ENCODE data around the gene LTF. TPM values are rescaled to one million over a fixed set of nuclear protein-coding genes. Genes with fewer than 3 reads are reported as not detected.

The LTF gene
- total RNA-seq, 1 experiment from 2014 or later = not detected

DNA sequence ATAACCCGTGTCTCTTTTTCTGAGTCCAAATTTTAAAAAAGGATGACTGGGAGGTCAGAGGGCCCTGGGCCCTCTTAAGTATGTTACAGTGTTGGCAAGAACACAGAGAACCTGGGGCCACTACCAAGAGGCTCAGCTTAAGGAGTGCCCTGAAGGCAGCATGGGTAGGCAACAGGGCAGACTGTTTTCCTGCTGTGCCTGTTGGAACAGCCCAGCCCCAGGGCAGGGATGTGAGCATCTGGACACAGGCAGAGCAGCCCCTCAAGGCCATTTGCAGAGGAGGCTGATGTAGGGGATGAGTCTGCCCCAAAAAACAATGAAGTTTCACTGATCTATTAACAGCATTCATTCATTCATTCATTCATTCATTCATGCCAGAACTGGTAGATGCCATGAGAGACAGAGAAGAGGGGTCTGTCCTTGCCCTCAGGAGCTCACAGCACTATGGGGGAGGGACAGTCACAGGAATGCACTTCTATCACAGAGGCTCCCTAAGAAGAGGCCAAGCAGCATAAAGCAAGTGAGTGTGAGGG lies 2.2 kb upstream of the LTF start:
- POLR2A ChIA-PET (ENCODE audit: unreplicated experiment) = no interaction called here
- no TSS peak for BruUV-seq (replicated peaks)
- no peaks in the 10 kb centered on the region for H3K79me2 ChIP-seq (ENCODE audit: low read depth)
- CTCF ChIA-PET = no interaction called here
- no peak overlapping the region for H3K4me2 ChIP-seq
- H3K4me3 ChIP-seq = no peak overlapping the region
- H4K20me1 ChIP-seq (ENCODE audit: insufficient read depth) = no peaks in the 10 kb centered on the region
- H2AFZ ChIP-seq = no peak overlapping the region
- H3K27me3 ChIP-seq (ENCODE audit: insufficient read depth, low read depth) = no peaks in the 10 kb centered on the region
- no peak for DNase-seq
- intact Hi-C loops (cut with micrococcal nuclease; ENCODE audit: unreplicated experiment) = no loop called here
- TF ChIP-seq EZH2 (IDR thresholded peaks at IDR 0.05; ENCODE audit: low read depth) = no peak
- TF ChIP-seq CTCF (conservative IDR thresholded peaks at IDR 0.05) = no peak
- no peaks in the 10 kb centered on the region for H3K36me3 ChIP-seq (ENCODE audit: low read depth)
- H3K9me2 ChIP-seq (ENCODE audit: insufficient read depth) = no peaks in the 10 kb centered on the region
- H3K4me1 ChIP-seq (replicated peaks; ENCODE audit: insufficient read depth) = no peaks in the 10 kb centered on the region
- H3K9me3 ChIP-seq (ENCODE audit: insufficient read depth, low read depth) = no peaks in the 10 kb centered on the region
- H3K27ac ChIP-seq = no peak overlapping the region
- no peaks in the 10 kb centered on the region for H3F3A ChIP-seq (ENCODE audit: insufficient read depth, low read depth)

GRCh38 chr3:46466273-46466672 lies 1.6 kb upstream of the LTF start:
- CTCF ChIA-PET = no interaction called here
- Histone ChIP-seq H3F3A (ENCODE audit: insufficient read depth, low read depth) (no peaks in the 10 kb centered on the region), H3K4me1 (replicated peaks; ENCODE audit: insufficient read depth) (no peaks in the 10 kb centered on the region), H3K79me2 (ENCODE audit: low read depth) (no peaks in the 10 kb centered on the region), H3K4me2 (no peak overlapping the region), H3K9me2 (ENCODE audit: insufficient read depth) (no peaks in the 10 kb centered on the region), H3K27ac (no peak overlapping the region), H4K20me1 (ENCODE audit: insufficient read depth) (no peaks in the 10 kb centered on the region), H3K4me3 (no peak overlapping the region), H2AFZ (no peak overlapping the region), H3K36me3 (ENCODE audit: low read depth) (no peaks in the 10 kb centered on the region), H3K27me3 (ENCODE audit: insufficient read depth, low read depth) (no peaks in the 10 kb centered on the region), H3K9me3 (ENCODE audit: insufficient read depth, low read depth) (no peaks in the 10 kb centered on the region)
- DNase-seq = no peak
- POLR2A ChIA-PET (ENCODE audit: unreplicated experiment) = no interaction called here
- no peak for TF ChIP-seq CTCF (conservative IDR thresholded peaks at IDR 0.05)
- no peak for TF ChIP-seq EZH2 (IDR thresholded peaks at IDR 0.05; ENCODE audit: low read depth)
- no TSS peak for BruUV-seq (replicated peaks)
- intact Hi-C loops (cut with micrococcal nuclease; ENCODE audit: unreplicated experiment) = no loop called here

- ChIA-PET POLR2A (ENCODE audit: unreplicated experiment) (no interaction called here), CTCF (no interaction called here)
- Histone ChIP-seq H3K4me1 (replicated peaks; ENCODE audit: insufficient read depth) (no peaks in the 10 kb centered on the region), H3K4me2 (no peak overlapping the region), H3K9me3 (ENCODE audit: insufficient read depth, low read depth) (no peaks in the 10 kb centered on the region), H3F3A (ENCODE audit: insufficient read depth, low read depth) (no peaks in the 10 kb centered on the region), H3K79me2 (ENCODE audit: low read depth) (no peaks in the 10 kb centered on the region), H3K9me2 (ENCODE audit: insufficient read depth) (no peaks in the 10 kb centered on the region), H3K4me3 (no peak overlapping the region), H4K20me1 (ENCODE audit: insufficient read depth) (no peaks in the 10 kb centered on the region), H2AFZ (no peak overlapping the region), H3K27me3 (ENCODE audit: insufficient read depth, low read depth) (no peaks in the 10 kb centered on the region), H3K36me3 (ENCODE audit: low read depth) (no peaks in the 10 kb centered on the region), H3K27ac (no peak overlapping the region)
- no TSS peak for BruUV-seq (replicated peaks)
- intact Hi-C loops (cut with micrococcal nuclease; ENCODE audit: unreplicated experiment) = no loop called here
- DNase-seq = no peak
- TF ChIP-seq EZH2 (IDR thresholded peaks at IDR 0.05; ENCODE audit: low read depth) = no peak
- TF ChIP-seq CTCF (conservative IDR thresholded peaks at IDR 0.05) = no peak
Observed at GRCh38 chr3:46465196-46465520, 453 bp upstream of the LTF start.
